NCI-H1105 treated with DMSO at 0.1 percent for 48 hours (cell line): Measurements from ENCODE around the gene PLXNB2.

Experiments
- DNase-seq: peaks from one replicate; lab custom pipeline; 2025; lab: John Stamatoyannopoulos, UW

The PLXNB2 gene

DNA sequence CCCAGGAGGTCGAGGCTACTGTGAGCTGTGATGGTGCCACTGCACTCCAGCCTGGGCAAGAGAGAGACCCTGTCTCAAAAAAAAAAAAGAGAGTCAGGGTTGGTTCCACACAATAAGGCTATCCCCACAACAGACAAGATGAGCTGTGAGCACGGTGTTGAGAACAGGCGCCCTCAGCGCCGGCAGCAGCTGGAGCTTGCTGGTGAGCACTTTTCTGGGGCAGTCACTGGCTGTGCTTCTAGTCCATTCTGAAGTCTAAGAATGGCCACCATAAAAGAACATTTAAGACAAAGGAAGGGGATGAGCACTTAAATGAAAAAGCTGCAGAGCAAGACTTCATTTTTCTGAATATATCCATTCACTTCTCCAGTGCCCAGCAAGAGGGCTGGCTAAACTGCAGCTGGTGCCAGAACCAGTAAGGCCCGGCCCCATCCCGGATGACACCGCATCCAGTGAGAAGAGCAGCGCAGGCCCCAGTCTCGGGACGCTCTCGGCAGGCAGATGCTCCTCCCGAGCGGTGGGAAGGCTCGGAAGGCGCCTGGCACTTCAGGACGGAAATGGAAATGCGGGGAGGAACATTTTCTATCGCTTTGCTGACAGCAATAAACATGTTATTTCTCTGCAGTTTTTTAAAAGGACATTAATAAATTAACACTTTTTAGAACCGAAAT is 74.8 kb downstream of the PLXNB2 start:
- DNase-seq: no peak

DNA sequence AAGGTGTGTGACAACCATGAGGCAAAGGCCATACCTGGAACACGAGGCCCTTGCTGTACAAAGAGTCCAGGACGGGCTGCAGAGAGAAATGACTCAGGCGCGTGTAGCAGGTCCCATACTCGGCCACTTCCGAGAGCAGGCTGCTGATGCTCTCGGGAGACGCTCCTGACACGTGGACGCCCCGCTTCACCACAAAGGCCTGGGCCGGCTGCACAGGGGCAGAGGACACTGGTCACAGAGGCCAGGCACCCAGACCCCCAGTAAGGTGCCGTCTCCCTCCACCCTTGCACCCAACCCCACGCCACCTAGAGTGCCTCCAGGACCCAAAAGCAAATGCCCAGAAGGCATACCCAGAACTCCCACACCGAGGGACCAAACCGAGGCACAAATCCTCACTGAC is 78.1 kb downstream of the PLXNB2 start:
- no peak for DNase-seq

DNA sequence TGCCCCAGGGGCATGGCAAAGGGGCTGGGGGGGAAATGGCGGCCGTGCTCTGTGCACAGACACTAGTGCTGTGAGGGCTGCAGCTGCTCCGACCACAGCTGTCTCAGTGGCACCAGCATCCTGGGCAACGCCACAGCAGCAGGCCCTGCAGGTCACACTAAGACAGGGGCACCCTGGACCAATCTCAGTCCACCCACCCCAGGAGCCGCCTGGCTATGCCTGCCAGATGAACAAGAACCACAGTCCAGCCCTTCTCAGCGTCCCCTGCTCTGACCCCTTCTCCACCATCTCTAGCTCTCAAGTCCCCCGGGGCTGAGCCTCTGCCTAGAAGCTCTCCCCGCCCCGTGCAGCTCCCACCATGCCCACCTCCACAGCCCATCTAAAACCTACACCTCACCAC is 79.1 kb downstream of the PLXNB2 start:
- no peak for DNase-seq

DNA sequence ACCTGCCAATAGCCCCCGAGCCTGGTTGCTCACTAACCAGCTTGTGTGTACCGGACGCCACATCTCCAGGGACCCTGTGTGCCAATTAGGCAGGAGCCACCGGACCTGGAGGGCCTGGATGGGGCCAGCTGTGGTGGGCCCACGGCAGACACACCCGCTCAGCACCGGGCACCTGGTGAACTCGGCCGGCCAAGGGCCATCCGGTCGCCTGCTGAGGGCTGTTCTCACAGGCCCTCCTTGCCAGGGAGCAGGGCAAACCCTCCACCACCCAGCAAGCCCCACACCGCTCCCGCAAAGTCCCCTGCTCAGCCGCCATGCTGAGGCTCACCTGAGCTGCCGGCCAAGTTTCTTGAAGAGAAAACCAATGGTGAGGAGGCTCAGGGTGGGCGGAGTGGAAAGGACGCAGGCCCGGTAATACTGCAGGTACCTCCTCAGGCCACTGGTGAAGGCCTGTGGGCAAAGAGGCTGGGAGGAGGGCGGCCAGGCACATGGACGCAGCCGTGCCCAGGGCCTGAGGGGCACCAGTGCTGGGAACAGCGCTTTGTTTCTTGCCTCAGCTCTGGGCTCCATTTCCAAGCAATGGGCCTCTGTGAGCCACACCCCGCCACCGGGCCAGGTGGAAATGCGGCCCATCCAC is 79.7 kb downstream of the PLXNB2 start:
- no peak for DNase-seq

DNA sequence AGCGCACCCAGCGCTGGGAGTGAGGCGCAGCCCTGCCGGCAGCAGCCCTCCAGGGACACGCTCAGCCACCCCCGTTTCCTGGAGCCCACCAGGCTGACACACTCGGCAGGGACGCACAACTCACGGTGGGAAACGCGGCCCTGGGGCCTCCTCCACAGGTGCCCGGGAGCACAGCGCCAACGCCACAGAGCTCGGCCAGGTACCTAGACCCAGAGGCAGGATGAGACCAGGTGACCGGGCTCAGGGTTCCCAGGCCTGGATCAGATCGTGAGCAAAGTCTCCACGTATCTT is 80.6 kb downstream of the PLXNB2 start:
- no peak for DNase-seq

DNA sequence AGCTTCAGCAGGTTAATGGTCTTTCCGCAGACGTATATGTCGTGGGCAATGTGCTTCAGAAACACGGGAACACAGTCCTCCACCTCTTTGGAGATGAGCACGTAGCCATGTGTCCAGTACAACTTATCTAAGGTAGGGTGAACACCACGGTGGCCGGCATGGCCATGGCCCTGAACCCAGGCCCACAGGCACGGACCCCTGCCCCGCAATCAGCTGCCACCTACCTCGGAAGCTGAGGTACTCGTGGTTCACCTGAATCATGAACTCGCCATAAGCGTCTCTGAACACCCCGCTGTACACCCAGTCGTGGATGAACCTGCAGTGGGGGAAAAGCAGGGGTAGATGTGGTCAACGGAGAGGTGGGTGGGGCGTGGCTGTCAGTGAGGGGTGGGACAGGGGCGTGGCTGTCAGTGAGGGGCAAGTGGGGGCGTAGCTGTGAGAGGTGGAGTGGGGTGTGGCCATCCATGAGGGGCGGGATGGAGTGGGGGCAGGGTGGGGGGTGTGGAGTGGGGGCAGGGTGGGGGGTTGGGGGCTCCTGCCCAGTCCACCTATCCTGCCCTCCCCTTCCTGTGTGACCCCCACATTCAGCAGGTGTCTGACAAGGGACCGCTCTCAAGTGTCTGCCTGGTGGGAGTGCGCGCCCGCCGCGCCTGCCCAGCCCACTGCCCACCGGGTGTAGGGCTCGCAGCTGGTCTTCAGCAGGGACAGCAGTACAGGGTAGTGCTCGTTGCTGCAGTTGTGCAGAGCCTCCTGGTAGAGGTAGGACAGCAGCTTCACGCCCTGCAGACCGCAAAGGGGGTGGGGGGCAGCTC is 81.2 kb downstream of the PLXNB2 start:
- DNase-seq: no peak

DNA sequence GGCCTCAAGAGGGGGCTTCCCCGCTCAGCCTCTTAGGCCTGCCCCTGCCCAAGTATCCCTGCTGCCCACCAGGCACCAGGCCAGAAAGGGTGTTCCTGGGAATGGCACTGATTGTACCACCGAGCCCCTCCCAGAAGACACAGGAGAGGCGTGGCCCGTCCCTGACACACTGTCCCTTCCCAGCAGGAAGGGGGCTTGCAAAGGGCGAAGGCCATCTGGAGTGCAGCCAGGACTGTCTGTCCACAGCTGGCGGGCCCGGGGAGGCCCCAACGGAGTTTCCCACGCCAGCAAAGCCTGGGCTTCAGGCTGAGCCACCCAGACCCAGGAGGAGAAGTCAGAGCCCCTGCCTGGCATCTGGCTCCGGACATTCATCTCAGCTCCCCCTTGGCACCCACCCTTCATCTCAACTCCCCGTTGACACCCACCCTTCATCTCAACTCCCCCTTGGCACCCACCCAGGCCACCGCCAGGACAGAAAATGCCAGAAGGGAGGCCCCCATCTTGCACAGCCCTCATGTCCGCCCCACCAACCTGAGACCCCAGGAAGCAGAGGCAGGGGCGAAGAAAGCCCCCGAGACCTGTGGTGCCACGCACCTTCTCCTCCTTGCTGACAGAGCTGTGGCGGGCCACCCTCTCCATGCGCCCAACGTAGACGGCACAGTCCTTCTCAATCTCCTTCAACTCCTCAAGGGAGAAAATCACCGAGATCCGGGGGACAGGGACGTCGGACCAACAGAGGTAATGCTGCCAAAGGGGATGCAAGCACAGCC is 82.1 kb downstream of the PLXNB2 start:
- no peak for DNase-seq
